ENCODE results near the gene GLB1L2. TPM values are rescaled to one million over a fixed set of nuclear protein-coding genes. Genes with fewer than 3 reads are reported as not detected.

The GLB1L2 gene
- total RNA-seq, 1 donor: not detected

DNA sequence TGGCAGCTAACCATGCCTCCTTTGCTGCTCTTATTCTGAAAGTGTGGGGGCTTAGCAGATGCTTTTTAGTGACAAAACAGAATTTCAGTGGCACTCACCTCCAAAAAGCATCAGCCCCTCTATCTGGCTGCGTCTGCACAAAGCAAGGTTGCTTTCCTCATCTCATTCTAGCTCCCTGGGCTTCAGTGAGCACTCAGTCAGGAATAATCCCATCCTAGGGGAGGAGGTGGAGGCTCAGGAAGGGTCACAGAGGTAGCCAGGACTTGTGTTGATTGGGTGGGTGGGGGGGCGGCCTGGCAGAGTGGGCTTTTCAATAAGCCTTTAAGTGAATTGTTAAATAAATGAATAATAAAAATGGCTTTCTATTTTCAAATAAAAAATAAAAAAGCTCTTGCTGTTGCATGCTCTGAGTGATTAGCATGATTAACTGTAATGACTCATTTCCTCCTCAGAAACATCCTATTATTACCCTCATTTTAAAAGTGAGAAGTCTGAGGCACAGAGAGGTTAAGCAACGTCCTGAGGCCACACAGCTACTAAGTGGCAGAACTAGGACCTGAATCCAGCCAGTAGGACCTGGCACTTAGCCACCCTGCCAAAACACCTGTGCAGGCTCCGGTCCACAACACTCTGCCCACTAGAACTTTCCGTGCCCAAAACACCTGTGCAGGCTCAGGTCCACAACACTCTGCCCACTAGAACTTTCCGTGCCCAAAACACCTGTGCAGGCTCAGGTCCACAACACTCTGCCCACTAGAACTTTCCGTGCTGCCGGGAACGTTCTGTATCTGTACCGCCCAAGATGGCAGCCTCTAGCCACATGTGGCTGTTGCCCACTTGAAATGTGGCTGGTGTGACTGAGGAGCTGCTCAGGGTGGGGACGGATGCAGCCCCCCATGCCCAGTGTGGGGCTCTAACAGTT lies 74.7 kb downstream of the GLB1L2 start:
- no peak for DNase-seq (ENCODE audit: low read depth)
- TF ChIP-seq, protein P1, sequence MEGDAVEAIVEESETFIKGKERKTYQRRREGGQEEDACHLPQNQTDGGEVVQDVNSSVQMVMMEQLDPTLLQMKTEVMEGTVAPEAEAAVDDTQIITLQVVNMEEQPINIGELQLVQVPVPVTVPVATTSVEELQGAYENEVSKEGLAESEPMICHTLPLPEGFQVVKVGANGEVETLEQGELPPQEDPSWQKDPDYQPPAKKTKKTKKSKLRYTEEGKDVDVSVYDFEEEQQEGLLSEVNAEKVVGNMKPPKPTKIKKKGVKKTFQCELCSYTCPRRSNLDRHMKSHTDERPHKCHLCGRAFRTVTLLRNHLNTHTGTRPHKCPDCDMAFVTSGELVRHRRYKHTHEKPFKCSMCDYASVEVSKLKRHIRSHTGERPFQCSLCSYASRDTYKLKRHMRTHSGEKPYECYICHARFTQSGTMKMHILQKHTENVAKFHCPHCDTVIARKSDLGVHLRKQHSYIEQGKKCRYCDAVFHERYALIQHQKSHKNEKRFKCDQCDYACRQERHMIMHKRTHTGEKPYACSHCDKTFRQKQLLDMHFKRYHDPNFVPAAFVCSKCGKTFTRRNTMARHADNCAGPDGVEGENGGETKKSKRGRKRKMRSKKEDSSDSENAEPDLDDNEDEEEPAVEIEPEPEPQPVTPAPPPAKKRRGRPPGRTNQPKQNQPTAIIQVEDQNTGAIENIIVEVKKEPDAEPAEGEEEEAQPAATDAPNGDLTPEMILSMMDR (IDR thresholded peaks at IDR 0.05; ENCODE audit: insufficient read depth, low read length): no peak
- no peak overlapping the region for H3K4me3 ChIP-seq (ENCODE audit: low read depth, low read length)

GRCh38 chr11:134407321-134407828 lies 75.6 kb downstream of the GLB1L2 start:
- TF ChIP-seq, protein P1 (IDR thresholded peaks at IDR 0.05; ENCODE audit: insufficient read depth, low read length): no peak
- no peak overlapping the region for H3K4me3 ChIP-seq (ENCODE audit: low read depth, low read length)
- DNase-seq (ENCODE audit: low read depth): no peak

GRCh38 chr11:134407923-134408322 lies 76.1 kb downstream of the GLB1L2 start:
- TF ChIP-seq, protein P1 (IDR thresholded peaks at IDR 0.05; ENCODE audit: insufficient read depth, low read length): no peak
- H3K4me3 ChIP-seq (ENCODE audit: low read depth, low read length): no peak overlapping the region
- no peak for DNase-seq (ENCODE audit: low read depth)

- no peak for DNase-seq (ENCODE audit: low read depth)
- H3K4me3 ChIP-seq (ENCODE audit: low read depth, low read length): no peak overlapping the region
- TF ChIP-seq, protein P1 (IDR thresholded peaks at IDR 0.05; ENCODE audit: insufficient read depth, low read length): no peak
These were observed 78.0 kb downstream of the GLB1L2 start for GRCh38 chr11:134409552-134410429.

GRCh38 chr11:134410766-134411165 lies 79.0 kb downstream of the GLB1L2 start:
- H3K4me3 ChIP-seq (ENCODE audit: low read depth, low read length): no peak overlapping the region
- DNase-seq (ENCODE audit: low read depth): no peak
- TF ChIP-seq, protein P1 (IDR thresholded peaks at IDR 0.05; ENCODE audit: insufficient read depth, low read length): no peak

GRCh38 chr11:134412203-134413042 lies 80.6 kb downstream of the GLB1L2 start, which contains the start of gene B3GAT1:
Gene B3GAT1, minus strand, starts transcription at chr11:134412242. Its CDS starts 24,583 bp downstream, at chr11:134387659.
- TF ChIP-seq, protein P1 (IDR thresholded peaks at IDR 0.05; ENCODE audit: insufficient read depth, low read length): no peak
- H3K4me3 ChIP-seq (ENCODE audit: low read depth, low read length): no peak within 1 kb of the TSS
- DNase-seq (ENCODE audit: low read depth): no peak
